A549 (cell line): ENCODE results near the gene PRCP. TPM values are rescaled to one million over a fixed set of nuclear protein-coding genes. Genes with fewer than 3 reads are reported as not detected.

Source experiments
- ATAC-seq, 2 experiments: fragments of 200-7000 bp in 1 of 2; fragments of >200 bp in 1 of 2; cut with Nextera tagmentation in 1 of 2; cut with Tn5 transposase in 1 of 2; 3 replicates each; pipeline versions ENCODE4 v1.8.0 to v1.9.1; 2018 to 2020; ENCODE audit warnings: mild to moderate bottlenecking in 1 of 2, moderate library complexity in 1 of 2
- CTCF ChIA-PET: fragments of 300-600 bp; sonication (Branson Sonifier 250); formaldehyde crosslinking; extraction: SDS; loops from one replicate; lab custom pipeline; 2021; ENCODE audit warnings: antibody characterized with exemption, inconsistent platforms; lab: Yijun Ruan, JAX
- POLR2A ChIA-PET: fragments of 350-600 bp; formaldehyde crosslinking; extraction: SDS; loops from one replicate; lab custom pipeline; 2021; ENCODE audit warnings: antibody characterized with exemption, inconsistent platforms; lab: Yijun Ruan, JAX
- DNase-seq, 2 experiments: peaks; one replicate each; pipeline versions ENCODE4 v3.0.0 to v3.0.0-alpha.2; 2011 to 2016; ENCODE audit warnings: low read depth in 1 of 2, low spot score in 1 of 2
- FAIRE-seq: peaks from 2 replicates; lab custom pipeline; 2011; peaks lifted over from hg19 to GRCh38; lab: Jason Lieb, UNC
- H3K27ac ChIP-seq, 2 experiments: fragments of >200 bp; sonication (Bioruptor Twin); formaldehyde crosslinking; 3 replicates each; pipeline ENCODE4 v1.5.1; 2016 to 2017
- H3K4me1 ChIP-seq: fragments of >200 bp; sonication (Bioruptor Twin); formaldehyde crosslinking; 3 replicates; pipeline ENCODE4 v1.6.1; 2016
- H3K4me2 ChIP-seq: fragments of >200 bp; sonication (Bioruptor Twin); formaldehyde crosslinking; 3 replicates; pipeline ENCODE4 v1.6.1; 2016
- H3K4me3 ChIP-seq: fragments of >200 bp; sonication (Bioruptor Twin); formaldehyde crosslinking; 3 replicates; pipeline ENCODE4 v1.5.1; 2016
- H3K9me3 ChIP-seq: fragments of >200 bp; sonication (Bioruptor Twin); formaldehyde crosslinking; 3 replicates; pipeline ENCODE4 v1.6.1; 2016
- ATOH8 ChIP-seq: fragments of 250-450 bp; sonication (Bioruptor Pico); IDR thresholded peaks from 2 replicates; pipeline ENCODE4 v1.5.0; 2020; ENCODE audit warnings: low read depth, mild to moderate bottlenecking, moderate library complexity
- CBX8 ChIP-seq: fragments of 200-600 bp; sonication (generic); IDR thresholded peaks from 2 replicates; pipeline ENCODE4 v1.6.1; 2016
- CHD4 ChIP-seq: fragments of 200-600 bp; sonication (generic); IDR thresholded peaks from 2 replicates; pipeline ENCODE4 v1.6.1; 2016; ENCODE audit warnings: antibody characterized with exemption, mild to moderate bottlenecking, borderline replicate concordance
- EHF ChIP-seq: fragments of 250-450 bp; sonication (Bioruptor Pico); IDR thresholded peaks from 2 replicates; pipeline ENCODE4 v1.5.0; 2020; ENCODE audit warnings: mild to moderate bottlenecking
- EP300 ChIP-seq, 2 experiments: fragments of >200 bp; sonication (Bioruptor Twin); formaldehyde crosslinking; IDR thresholded peaks; 2 replicates in 1 of 2; 3 replicates in 1 of 2; pipeline ENCODE4 v1.6.1; 2016 to 2017
- FOSB ChIP-seq: fragments of 250-450 bp; sonication (Bioruptor Pico); IDR thresholded peaks from 2 replicates; pipeline ENCODE4 v1.5.0; 2020; ENCODE audit warnings: mild to moderate bottlenecking, moderate library complexity
- FOSL2 ChIP-seq, 2 experiments: fragments of 450-650 bp in 1 of 2; fragments of >200 bp in 1 of 2; sonication (Bioruptor Twin) in 1 of 2; formaldehyde crosslinking; IDR thresholded peaks; 2 replicates each; pipeline versions ENCODE4 v1.5.0 to v1.6.1; 2016 to 2020; ENCODE audit warnings: mild to moderate bottlenecking in 1 of 2, moderate library complexity in 1 of 2
- HEYL ChIP-seq: fragments of 250-450 bp; sonication (Bioruptor Pico); IDR thresholded peaks from 2 replicates; pipeline ENCODE4 v1.8.0; 2021; ENCODE audit warnings: mild to moderate bottlenecking, moderate library complexity
- HMGXB4 ChIP-seq: fragments of 250-450 bp; sonication (Bioruptor Pico); IDR thresholded peaks from 2 replicates; pipeline ENCODE4 v1.5.0; 2021; ENCODE audit warnings: mild to moderate bottlenecking, moderate library complexity, borderline replicate concordance
- KDM1A ChIP-seq: fragments of 200-600 bp; sonication (generic); IDR thresholded peaks from 2 replicates; pipeline ENCODE4 v1.6.1; 2016; ENCODE audit warnings: low read depth, mild to moderate bottlenecking
- MAFK ChIP-seq: fragments of 450-650 bp; IDR thresholded peaks from 2 replicates; pipeline ENCODE4 v1.6.1; 2014; ENCODE audit not compliant: partially characterized antibody
- MAZ ChIP-seq: fragments of 150-350 bp; IDR thresholded peaks from 2 replicates; pipeline ENCODE4 v1.6.1; 2014; ENCODE audit warnings: antibody characterized with exemption, low read depth, low read length, borderline replicate concordance
- NR3C1 ChIP-seq: fragments of >200 bp; sonication (Bioruptor Twin); formaldehyde crosslinking; IDR thresholded peaks from 3 replicates; pipeline ENCODE4 v1.6.1; 2017
- POLR2A ChIP-seq: IDR thresholded peaks from 2 replicates; pipeline ENCODE4 v1.6.1; 2012; ENCODE audit warnings: mild to moderate bottlenecking, low read length
- SREBF2 ChIP-seq: fragments of 450-650 bp; IDR thresholded peaks from 2 replicates; pipeline ENCODE4 v1.6.1; 2014; ENCODE audit warnings: mild to moderate bottlenecking, moderate library complexity
- TFCP2L1 ChIP-seq: fragments of 250-450 bp; sonication (Bioruptor Pico); IDR thresholded peaks from 2 replicates; pipeline ENCODE4 v1.5.0; 2021; ENCODE audit warnings: mild to moderate bottlenecking
- ZFP36 ChIP-seq: fragments of 450-650 bp; IDR thresholded peaks from 2 replicates; pipeline ENCODE4 v1.6.1; 2014; ENCODE audit warnings: borderline replicate concordance; ENCODE audit not compliant: partially characterized antibody
- ZSCAN20 ChIP-seq: fragments of 250-450 bp; sonication (Bioruptor Pico); IDR thresholded peaks from 2 replicates; pipeline ENCODE4 v1.8.0; 2022; ENCODE audit warnings: mild to moderate bottlenecking, moderate library complexity
- WGBS: methylation state at CpG from one replicate; pipeline ENCODE4 v1.1.6; 2017; ENCODE audit errors: missing lambda C conversion rate; 5-methylcytosine and 5-hydroxymethylcytosine counted together
- polyA plus RNA-seq, 4 experiments: library from polyadenylated mRNA; depleted of rRNA in 3 of 4; stranded (reverse); fragments of >200 nt; fragmentation: RNase III in 1 of 4; extraction: RNeasy Plus Mini Kit Qiagen cat#74134 plus additional on column Dnase treatment in 1 of 4; gene quantifications; 2 replicates in 3 of 4; 3 replicates in 1 of 4; pipeline ENCODE4 v1.2.3, GENCODE V29; 2011 to 2017

PRCP gene
- polyA plus RNA-seq, 2 of the 4 experiments (the other 2 are of a cell fraction), result 49.8 to 86.2 TPM

GRCh38 chr11:82854242-82854641 is 46.0 kb downstream of the PRCP start (continued):
- no peak for TF ChIP-seq CHD4
- TF ChIP-seq ZSCAN20, result no peak
- no peak for TF ChIP-seq HEYL (CRISPR knock-in tag)
- no peak for TF ChIP-seq MAZ
- TF ChIP-seq NR3C1, result no peak
- TF ChIP-seq, all 56 proteins: peak for 0

- ChIA-PET POLR2A (no interaction called here), CTCF (no interaction called here)
- no peaks in the 10 kb centered on the region for H3K9me3 ChIP-seq
- ATAC-seq (no peak), FAIRE-seq (no peak)
- H3K4me2 ChIP-seq, result no peak overlapping the region
- TF ChIP-seq MAFK, result peak; percentile 88
- no peak for TF ChIP-seq EHF (CRISPR knock-in tag)
- TF ChIP-seq, all 56 proteins: peak for 1
- no peak overlapping the region for H3K27ac ChIP-seq
- no peak for DNase-seq
- H3K4me3 ChIP-seq, result no peak overlapping the region
- peaks cover 3% of the 10 kb centered on the region for H3K4me1 ChIP-seq
Observed at GRCh38 chr11:82848829-82849228, 51.4 kb downstream of the PRCP start.

- H3K4me3 ChIP-seq, result no peak overlapping the region
- H3K4me1 ChIP-seq, result peaks cover 17% of the 10 kb centered on the region
- no peak for TF ChIP-seq ATOH8
- no peak for TF ChIP-seq CBX8
- TF ChIP-seq SREBF2, result no peak
- no peak for TF ChIP-seq HMGXB4
- TF ChIP-seq MAFK, result no peak
- TF ChIP-seq KDM1A, result no peak
- TF ChIP-seq EP300 (IDR thresholded peaks at IDR 0.05), result no peak
- no peak for TF ChIP-seq POLR2A
- no peak for TF ChIP-seq FOSB (CRISPR knock-in tag)
- no peak for TF ChIP-seq ZFP36
- no peak for TF ChIP-seq FOSL2 (IDR thresholded peaks at IDR 0.05)
- no peak for TF ChIP-seq FOSL2 (CRISPR knock-in tag; IDR thresholded peaks at IDR 0.05)
- TF ChIP-seq ZSCAN20, result no peak
- no peak for TF ChIP-seq TFCP2L1 (CRISPR knock-in tag)
- TF ChIP-seq, all 56 proteins: peak for 0
- no peak overlapping the region for H3K27ac ChIP-seq
- WGBS, result 81% methylated on average over 7 of the region's 7 CpGs
- ChIA-PET POLR2A (no interaction called here), CTCF (interaction anchor here (0.6 to 1.4 kb wide), 3 partner anchors 21 to 127 kb away, joined by 3 to 4 read pairs (median 3); no protein-coding TSS in a partner anchor)
- H3K9me3 ChIP-seq, result no peaks in the 10 kb centered on the region
- no peak for DNase-seq
- H3K4me2 ChIP-seq, result no peak overlapping the region
- no peak for FAIRE-seq
- no peak for ATAC-seq
Observed at GRCh38 chr11:82845356-82846353, 54.6 kb downstream of the PRCP start.
